SK-N-MC (cell line): Measurements from ENCODE around the gene PGBD4.

ENCODE experiments used
- DNase-seq: peaks from one replicate; pipeline ENCODE4 v3.0.0-alpha.2; 2011; ENCODE audit warnings: low read depth, low spot score
- H3K27ac ChIP-seq: fragments of 200-600 bp; sonication (generic); 2 replicates; pipeline ENCODE4 v1.5.1; 2016; ENCODE audit warnings: mixed run types
- H3K36me3 ChIP-seq: fragments of 200-600 bp; sonication (generic); 2 replicates; pipeline ENCODE4 v1.6.1; 2017; ENCODE audit warnings: antibody characterized with exemption, low read length, mixed read lengths; ENCODE audit not compliant: insufficient read depth
- H3K4me3 ChIP-seq: fragments of 200-600 bp; sonication (generic); 2 replicates; pipeline ENCODE4 v1.5.1; 2016
- H3K9ac ChIP-seq: fragments of 200-600 bp; sonication (generic); 2 replicates; pipeline ENCODE4 v1.8.0; 2017; ENCODE audit warnings: mixed run types, mixed read lengths; ENCODE audit not compliant: insufficient read length
- H3K9me3 ChIP-seq: fragments of 200-600 bp; sonication (generic); 2 replicates; pipeline ENCODE4 v1.6.1; 2017; ENCODE audit warnings: low read depth, mild to moderate bottlenecking, antibody characterized with exemption, low read length, moderate library complexity, mixed read lengths
- EZH2 ChIP-seq: fragments of 200-600 bp; sonication (generic); IDR thresholded peaks from one replicate; pipeline ENCODE4 v1.6.1; 2017; ENCODE audit warnings: antibody characterized with exemption
- FOXP2 ChIP-seq: optimal IDR thresholded peaks from 2 replicates; pipeline ENCODE3; 2011; ENCODE audit warnings: mild to moderate bottlenecking, moderate library complexity; ENCODE audit not compliant: insufficient read depth; ENCODE audit errors: extremely low read length, control extremely low read depth
- POLR2AphosphoS5 ChIP-seq: IDR thresholded peaks from 2 replicates; pipeline ENCODE4 v1.6.1; 2012; ENCODE audit warnings: mild to moderate bottlenecking, low read depth, low read length, borderline replicate concordance

PGBD4 gene

DNA sequence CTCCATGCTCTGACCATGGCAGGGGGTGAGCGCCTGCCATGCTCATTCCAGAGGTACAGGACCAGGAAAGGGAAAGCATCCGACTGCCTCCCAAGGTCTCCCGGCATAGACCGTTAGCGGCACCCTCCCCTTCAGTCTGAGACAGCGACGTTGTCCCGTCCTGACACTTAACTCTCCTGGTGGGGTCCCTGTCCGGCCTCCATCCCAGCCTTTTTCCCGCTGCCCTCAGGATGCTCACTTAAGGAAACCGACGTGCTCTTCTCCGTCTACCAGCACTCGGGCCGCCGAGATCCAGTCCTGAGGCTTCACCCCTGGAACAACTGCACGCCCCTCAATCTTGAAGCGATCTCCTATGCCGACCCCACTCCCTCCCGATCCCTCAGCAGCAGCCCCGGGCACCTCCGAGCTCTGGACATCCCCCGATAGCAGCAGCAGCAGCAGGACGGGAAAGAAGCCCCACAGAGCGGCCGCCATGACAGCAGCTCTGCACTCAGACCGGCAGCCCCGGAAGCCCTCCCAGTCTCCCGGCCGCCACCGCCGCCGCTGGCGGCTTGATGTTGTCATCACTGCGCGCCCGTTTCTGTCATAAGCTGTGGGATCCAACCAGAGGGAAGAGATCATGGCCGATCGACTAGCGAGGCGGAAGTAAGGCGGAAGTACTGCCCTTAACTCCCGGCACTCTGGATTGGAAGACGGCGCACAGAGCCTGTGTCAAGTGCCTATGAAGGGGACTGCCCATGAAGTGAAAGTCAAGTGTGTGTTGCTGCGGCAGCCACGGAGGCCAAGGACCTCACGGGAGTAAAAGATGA lies at the start of gene PGBD4, which contains the start of gene EMC7:
TSS of gene PGBD4 (plus strand) at position 718 of the 809 bp plus-strand sequence. CDS start 449 bp downstream, outside the sequence.
TSS of gene EMC7 (minus strand) at position 497 of the 809 bp plus-strand sequence. CDS start at position 474, 23 bp downstream.
- peak; percentile 96 for DNase-seq
- Histone ChIP-seq H3K27ac (peak within 1 kb of the TSS; percentile 71; the same call in 1 of the 2 replicates), H3K36me3 (no peaks in the 10 kb centered on the region), H3K9me3 (no peaks in the 10 kb centered on the region), H3K9ac (peak within 1 kb of the TSS; percentile 88), H3K4me3 (peak within 1 kb of the TSS; percentile 96)
- TF ChIP-seq POLR2AphosphoS5, result peak; percentile 87
- TF ChIP-seq FOXP2, result peak; percentile 26
- no peak for TF ChIP-seq EZH2

DNA sequence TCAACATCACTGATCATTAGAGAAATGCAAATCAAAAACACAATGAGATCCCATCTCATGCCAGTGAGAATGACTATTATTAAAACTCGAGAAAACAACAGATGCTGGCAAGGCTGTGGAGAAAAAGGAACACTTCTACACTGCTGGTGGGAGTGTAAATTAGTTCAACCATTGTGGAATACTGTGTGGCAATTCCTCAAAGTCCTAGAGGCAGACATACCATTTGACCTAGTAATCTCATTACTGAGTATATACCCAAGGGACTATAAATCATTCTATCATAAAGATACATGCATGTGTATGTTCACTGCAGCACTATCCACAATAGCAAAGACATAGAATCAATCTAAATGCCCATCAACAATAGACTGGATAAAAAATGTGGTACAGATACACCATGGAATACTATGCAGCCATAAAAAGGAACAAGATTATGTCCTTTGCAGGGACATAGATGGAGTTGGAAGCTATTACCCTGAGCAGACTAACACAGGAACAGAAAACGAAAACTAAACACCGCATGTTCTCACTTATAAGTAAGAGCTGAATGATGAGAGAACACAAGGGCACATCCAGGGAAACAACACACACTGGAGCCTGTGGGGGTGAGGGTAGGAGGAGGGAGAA lies 47.7 kb upstream of the PGBD4 start:
- H3K4me3 ChIP-seq, result no peak overlapping the region
- no peaks in the 10 kb centered on the region for H3K36me3 ChIP-seq
- DNase-seq, result no peak
- H3K27ac ChIP-seq, result no peak overlapping the region
- H3K9me3 ChIP-seq, result no peaks in the 10 kb centered on the region
- TF ChIP-seq FOXP2 (no peak), POLR2AphosphoS5 (no peak), EZH2 (no peak)
- no peak overlapping the region for H3K9ac ChIP-seq

DNA sequence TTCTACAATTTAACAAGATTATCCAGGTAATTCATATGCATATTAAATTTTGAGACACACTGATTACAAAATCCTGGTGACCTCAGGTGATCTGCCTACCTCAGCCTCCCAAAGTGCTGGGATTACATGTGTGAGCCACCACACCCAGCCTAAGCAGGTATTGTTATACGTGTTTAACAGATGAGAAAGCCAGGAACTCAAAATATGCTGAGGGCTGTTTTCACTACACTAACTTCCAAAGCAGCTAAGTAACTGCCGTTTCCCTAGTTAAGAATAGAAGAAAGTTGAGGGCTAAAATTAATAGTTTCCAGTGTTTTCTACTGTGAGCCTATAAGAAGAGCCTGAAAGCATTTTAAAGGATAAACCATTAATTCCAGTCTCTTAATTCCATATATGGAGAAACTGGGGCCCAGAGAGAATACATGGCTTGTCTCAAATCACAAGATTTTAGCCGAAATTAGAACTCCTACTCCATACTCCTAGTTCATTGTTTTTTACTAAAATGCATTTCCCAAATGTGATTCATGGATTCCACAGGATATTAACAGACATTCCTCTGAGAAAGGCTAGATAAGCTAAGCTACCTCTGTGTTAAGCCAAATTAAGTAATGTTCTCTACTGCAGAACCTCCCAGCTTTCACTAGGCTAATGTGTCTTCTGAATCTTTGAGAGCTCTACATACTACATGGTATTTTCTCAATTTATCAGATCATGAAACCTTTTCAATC lies 45.9 kb upstream of the PGBD4 start:
- no peak for DNase-seq
- H3K9me3 ChIP-seq, result no peaks in the 10 kb centered on the region
- no peak overlapping the region for H3K9ac ChIP-seq
- H3K4me3 ChIP-seq, result no peak overlapping the region
- no peaks in the 10 kb centered on the region for H3K36me3 ChIP-seq
- H3K27ac ChIP-seq, result no peak overlapping the region
- TF ChIP-seq POLR2AphosphoS5 (no peak), EZH2 (no peak), FOXP2 (no peak)

DNA sequence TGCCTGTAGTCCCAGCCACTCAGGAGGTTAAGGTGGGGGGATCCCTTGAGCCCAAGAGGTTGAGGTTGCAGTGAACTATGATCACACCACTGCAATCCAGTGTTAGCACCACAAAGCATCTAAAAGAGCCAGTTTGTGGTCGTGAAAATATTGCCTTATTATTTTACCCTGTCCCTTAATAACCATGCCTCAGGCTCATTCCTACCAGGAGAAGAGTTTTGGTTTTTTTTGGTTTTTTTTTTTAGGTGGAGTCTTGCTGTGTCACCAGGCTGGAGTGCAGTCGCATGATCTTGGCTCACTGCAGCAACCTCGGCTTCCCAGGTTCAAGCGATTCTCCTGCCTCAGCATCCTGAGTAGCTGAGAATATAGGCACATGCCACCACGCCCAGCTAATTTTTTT lies 45.0 kb upstream of the PGBD4 start:
- H3K9ac ChIP-seq, result no peak overlapping the region
- no peak for DNase-seq
- no peak overlapping the region for H3K4me3 ChIP-seq
- no peak for TF ChIP-seq FOXP2
- TF ChIP-seq EZH2, result no peak
- no peak for TF ChIP-seq POLR2AphosphoS5
- H3K27ac ChIP-seq, result no peak overlapping the region
- H3K9me3 ChIP-seq, result no peaks in the 10 kb centered on the region
- H3K36me3 ChIP-seq, result no peaks in the 10 kb centered on the region

DNA sequence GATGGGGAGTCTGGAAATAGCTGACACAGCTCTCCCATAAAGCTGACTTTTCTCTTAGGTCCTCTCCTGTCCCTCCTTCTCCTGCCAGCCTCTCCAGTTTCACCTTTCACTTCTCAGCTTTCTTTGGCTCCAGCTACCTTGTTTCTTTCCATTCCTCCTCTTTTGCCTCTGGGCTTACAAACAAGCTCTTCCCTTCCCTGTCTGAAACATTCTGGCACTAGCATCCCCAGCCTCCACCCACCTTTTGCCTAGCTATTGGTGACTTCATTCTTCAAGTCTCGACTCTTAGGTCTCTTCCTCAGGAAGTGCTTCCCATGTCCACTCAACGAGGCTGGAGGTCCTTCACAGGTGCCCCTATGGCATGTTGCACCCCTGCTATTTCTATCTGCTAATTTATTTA lies 42.4 kb upstream of the PGBD4 start:
- H3K27ac ChIP-seq, result no peak overlapping the region

DNA sequence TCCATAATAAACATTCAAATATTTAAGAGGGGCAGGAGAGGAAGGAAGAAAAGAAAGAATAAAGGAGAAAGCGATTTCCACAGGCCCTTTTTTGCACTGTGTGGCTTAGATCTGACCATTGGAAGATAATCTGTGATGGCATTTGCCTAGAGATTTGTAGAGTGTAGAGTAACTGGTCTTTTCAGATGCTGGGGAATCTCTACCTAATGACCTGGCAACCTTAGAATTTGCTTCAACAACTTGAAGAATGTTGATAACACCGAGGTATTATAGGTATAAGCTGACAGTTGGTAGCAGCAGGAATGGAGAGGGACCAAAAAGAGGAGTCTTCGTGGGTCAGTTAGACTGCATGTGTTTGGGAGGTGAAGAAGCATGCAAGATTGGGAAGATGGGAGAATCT lies 41.9 kb upstream of the PGBD4 start:
- H3K27ac ChIP-seq, result no peak overlapping the region
- no peak for DNase-seq
- H3K9ac ChIP-seq, result no peak overlapping the region
- H3K4me3 ChIP-seq, result no peak overlapping the region
- TF ChIP-seq POLR2AphosphoS5 (no peak), FOXP2 (no peak), EZH2 (no peak)
- no peaks in the 10 kb centered on the region for H3K9me3 ChIP-seq
- H3K36me3 ChIP-seq, result no peaks in the 10 kb centered on the region

More for the DNA sequence above, 42.4 kb upstream of the PGBD4 start:
- no peak for DNase-seq
- no peaks in the 10 kb centered on the region for H3K36me3 ChIP-seq
- no peak overlapping the region for H3K4me3 ChIP-seq
- H3K9me3 ChIP-seq, result no peaks in the 10 kb centered on the region
- no peak overlapping the region for H3K9ac ChIP-seq
- TF ChIP-seq FOXP2, result no peak
- no peak for TF ChIP-seq POLR2AphosphoS5
- no peak for TF ChIP-seq EZH2

DNA sequence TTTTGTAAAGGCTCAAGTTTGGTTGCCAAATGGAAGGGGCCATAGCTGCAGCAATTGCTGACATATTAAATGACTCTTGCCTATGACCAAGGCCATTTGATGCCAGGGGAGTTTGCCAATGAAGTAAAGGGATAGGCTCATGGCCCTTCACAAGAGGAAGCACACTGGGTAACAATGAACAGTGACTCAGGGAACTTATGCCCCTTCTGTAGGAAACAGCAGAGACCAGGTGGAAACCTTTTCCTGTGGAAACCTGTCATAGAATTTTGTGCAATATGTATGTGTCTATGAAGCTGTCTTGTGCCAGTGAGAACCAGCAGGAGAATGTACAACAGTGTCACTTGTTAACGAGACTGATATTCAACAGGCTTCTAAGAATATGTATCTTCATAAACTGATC lies 37.4 kb upstream of the PGBD4 start:
- H3K4me3 ChIP-seq, result no peak overlapping the region
- H3K9ac ChIP-seq, result no peak overlapping the region
- H3K36me3 ChIP-seq, result no peaks in the 10 kb centered on the region
- TF ChIP-seq FOXP2, result no peak
- no peak for DNase-seq
- H3K9me3 ChIP-seq, result no peaks in the 10 kb centered on the region
- H3K27ac ChIP-seq, result no peak overlapping the region

DNA sequence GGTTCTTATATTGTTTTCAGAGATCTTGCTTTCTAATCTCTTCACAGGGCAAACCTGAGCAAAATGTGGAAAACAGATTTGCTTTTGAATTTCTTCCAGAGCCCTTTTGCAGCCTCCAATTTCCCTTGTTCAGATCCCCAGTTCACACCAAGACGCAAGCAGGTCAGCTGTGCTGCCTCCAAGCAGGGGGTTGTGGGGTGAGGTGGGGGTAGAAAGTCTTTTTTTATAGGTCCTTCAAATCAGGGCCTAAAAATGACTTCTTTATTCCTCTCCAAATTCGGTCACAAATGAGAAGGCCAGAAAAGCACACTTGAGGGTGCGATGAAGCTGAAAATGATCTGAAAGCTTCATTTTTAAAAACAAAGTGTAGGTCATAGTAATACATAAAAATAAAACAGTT lies 36.6 kb upstream of the PGBD4 start:
- H3K36me3 ChIP-seq, result no peaks in the 10 kb centered on the region
- H3K27ac ChIP-seq, result no peak overlapping the region
- H3K9me3 ChIP-seq, result no peaks in the 10 kb centered on the region
- H3K4me3 ChIP-seq, result no peak overlapping the region
- H3K9ac ChIP-seq, result no peak overlapping the region
- DNase-seq, result no peak
- TF ChIP-seq POLR2AphosphoS5 (no peak), FOXP2 (no peak), EZH2 (no peak)
